ENCODE measurements around the gene COQ8A. TPM values are rescaled to one million over a fixed set of nuclear protein-coding genes. Genes with fewer than 3 reads are reported as not detected.

COQ8A gene
- polyA plus RNA-seq, 1 of the 3 experiments (the other 2 are of a cell fraction) = 11.8 TPM

GRCh38 chr1:226894826-226895225 is 45.3 kb upstream of the COQ8A start:
- ChIA-PET POLR2A (interaction anchor here (1.2 kb wide), 1 partner anchor 17 kb away, joined by 4 read pairs; no protein-coding TSS in a partner anchor), CTCF (no interaction called here)
- Histone ChIP-seq H3K4me2 (no peak overlapping the region), H3K9me3 (no peaks in the 10 kb centered on the region), H3K4me3 (ENCODE audit: low read depth in 2 of 2, low read length in 1 of 2) (no peak overlapping the region), H4K20me1 (ENCODE audit: insufficient read depth) (no peaks in the 10 kb centered on the region), H3K27me3 (ENCODE audit: insufficient read depth) (no peaks in the 10 kb centered on the region), H3K27ac (ENCODE audit: low read depth in 2 of 2, low read length in 1 of 2) (no peak overlapping the region), H3K9ac (no peak overlapping the region), H3F3A (replicated peaks; ENCODE audit: insufficient read depth) (no peaks in the 10 kb centered on the region), H2AFZ (ENCODE audit: low read depth) (no peak overlapping the region), H3K9me2 (no peaks in the 10 kb centered on the region), H3K36me3 (replicated peaks in 1 of 2; ENCODE audit: control insufficient read depth in 1 of 2, insufficient read depth in 2 of 2, low read length in 1 of 2) (peaks cover 0 to 27% of the 10 kb centered on the region in 2 experiments), H3K4me1 (ENCODE audit: control insufficient read depth in 1 of 2, insufficient read depth in 2 of 2, low read depth in 1 of 2, low read length in 1 of 2) (no peaks in the 10 kb centered on the region), H3K79me2 (ENCODE audit: insufficient read depth) (no peaks in the 10 kb centered on the region)
- no peak for DNase-seq
- TF ChIP-seq USF1 (IDR thresholded peaks at IDR 0.05; ENCODE audit: borderline replicate concordance, low read depth) (no peak), FOSL2 (IDR thresholded peaks at IDR 0.05; ENCODE audit: borderline replicate concordance, low read depth) (no peak), ELF1 (IDR thresholded peaks at IDR 0.05) (no peak), RCOR1 (IDR thresholded peaks at IDR 0.05; ENCODE audit: low read length) (no peak), EP300 (IDR thresholded peaks at IDR 0.05; ENCODE audit: borderline replicate concordance in 1 of 2, low read depth in 1 of 2, low read length in 1 of 2) (no peak), SMC3 (IDR thresholded peaks at IDR 0.05; ENCODE audit: low read depth, low read length) (no peak), FOXJ3 (CRISPR knock-in tag; IDR thresholded peaks at IDR 0.05) (no peak), CHD2 (IDR thresholded peaks at IDR 0.05; ENCODE audit: low read length, partially characterized antibody) (no peak), IRF3 (IDR thresholded peaks at IDR 0.05; ENCODE audit: low read depth, low read length) (no peak), MXI1 (IDR thresholded peaks at IDR 0.05; ENCODE audit: low read depth, low read length) (no peak), RXRA (IDR thresholded peaks at IDR 0.05; ENCODE audit: borderline replicate concordance, low read depth) (no peak), NRF1 (IDR thresholded peaks at IDR 0.05; ENCODE audit: low read depth, low read length) (no peak), MAX (IDR thresholded peaks at IDR 0.05; ENCODE audit: low read depth) (no peak), FOXM1 (IDR thresholded peaks at IDR 0.05; ENCODE audit: low read depth) (no peak), SIN3A (IDR thresholded peaks at IDR 0.05; ENCODE audit: borderline replicate concordance, low read depth, low read length) (no peak)
- WGBS (ENCODE audit: low lambda C conversion rate) = 100% methylated on average over 2 of the region's 3 CpGs

DNA sequence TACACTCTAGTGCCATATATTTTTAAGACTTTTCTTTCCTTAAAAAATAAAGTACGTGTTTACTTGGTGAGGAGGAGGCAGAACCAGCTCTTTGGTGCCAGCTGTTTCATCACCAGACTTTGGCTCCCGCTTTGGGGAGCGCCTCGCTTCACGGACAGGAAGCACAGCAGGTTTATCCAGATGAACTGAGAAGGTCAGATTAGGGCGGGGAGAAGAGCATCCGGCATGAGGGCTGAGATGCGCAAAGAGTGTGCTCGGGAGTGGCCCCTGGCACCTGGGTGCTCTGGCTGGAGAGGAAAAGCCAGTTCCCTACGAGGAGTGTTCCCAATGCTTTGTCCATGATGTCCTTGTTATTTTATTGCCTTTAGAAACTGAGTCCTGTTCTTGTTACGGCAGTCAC is 44.5 kb upstream of the COQ8A start:
- H3K9me3 ChIP-seq = no peaks in the 10 kb centered on the region
- H3K4me2 ChIP-seq = no peak overlapping the region
- no peak for DNase-seq
- no peak overlapping the region for H3K27ac ChIP-seq (ENCODE audit: low read depth in 2 of 2, low read length in 1 of 2)
- H3K9ac ChIP-seq = no peak overlapping the region
- H4K20me1 ChIP-seq (ENCODE audit: insufficient read depth) = no peaks in the 10 kb centered on the region
- H3K4me1 ChIP-seq (ENCODE audit: control insufficient read depth in 1 of 2, insufficient read depth in 2 of 2, low read depth in 1 of 2, low read length in 1 of 2) = no peaks in the 10 kb centered on the region
- H3K4me3 ChIP-seq (ENCODE audit: low read depth in 2 of 2, low read length in 1 of 2) = no peak overlapping the region
- POLR2A ChIA-PET = no interaction called here
- H2AFZ ChIP-seq (ENCODE audit: low read depth) = no peak overlapping the region
- H3K79me2 ChIP-seq (ENCODE audit: insufficient read depth) = no peaks in the 10 kb centered on the region
- H3F3A ChIP-seq (replicated peaks; ENCODE audit: insufficient read depth) = no peaks in the 10 kb centered on the region
- H3K9me2 ChIP-seq = no peaks in the 10 kb centered on the region
- 90% methylated on average over 11 of the region's 11 CpGs for WGBS (ENCODE audit: low lambda C conversion rate)
- H3K36me3 ChIP-seq (replicated peaks in 1 of 2; ENCODE audit: control insufficient read depth in 1 of 2, insufficient read depth in 2 of 2, low read length in 1 of 2) = peaks cover 0 to 19% of the 10 kb centered on the region in 2 experiments
- no peaks in the 10 kb centered on the region for H3K27me3 ChIP-seq (ENCODE audit: insufficient read depth)
- CTCF ChIA-PET = interaction anchor here (1.4 kb wide), 1 partner anchor 16 kb away, joined by 3 read pairs; no protein-coding TSS in a partner anchor
- TF ChIP-seq IRF3 (IDR thresholded peaks at IDR 0.05; ENCODE audit: low read depth, low read length) (no peak), TCF12 (IDR thresholded peaks at IDR 0.05) (no peak), NFIC (IDR thresholded peaks at IDR 0.05; ENCODE audit: borderline replicate concordance) (no peak), GATA2 (CRISPR knock-in tag; IDR thresholded peaks at IDR 0.05) (no peak), MXI1 (IDR thresholded peaks at IDR 0.05; ENCODE audit: low read depth, low read length) (no peak), MEF2A (IDR thresholded peaks at IDR 0.05; ENCODE audit: borderline replicate concordance, low read depth) (no peak), NRF1 (IDR thresholded peaks at IDR 0.05; ENCODE audit: low read depth, low read length) (no peak), EP300 (IDR thresholded peaks at IDR 0.05; ENCODE audit: borderline replicate concordance in 1 of 2, low read depth in 1 of 2, low read length in 1 of 2) (no peak), ELF1 (IDR thresholded peaks at IDR 0.05) (no peak), SIN3A (IDR thresholded peaks at IDR 0.05; ENCODE audit: borderline replicate concordance, low read depth, low read length) (no peak), EZH2phosphoT487 (IDR thresholded peaks at IDR 0.05; ENCODE audit: borderline replicate concordance, low read depth) (no peak)
- TF ChIP-seq, protein P1, sequence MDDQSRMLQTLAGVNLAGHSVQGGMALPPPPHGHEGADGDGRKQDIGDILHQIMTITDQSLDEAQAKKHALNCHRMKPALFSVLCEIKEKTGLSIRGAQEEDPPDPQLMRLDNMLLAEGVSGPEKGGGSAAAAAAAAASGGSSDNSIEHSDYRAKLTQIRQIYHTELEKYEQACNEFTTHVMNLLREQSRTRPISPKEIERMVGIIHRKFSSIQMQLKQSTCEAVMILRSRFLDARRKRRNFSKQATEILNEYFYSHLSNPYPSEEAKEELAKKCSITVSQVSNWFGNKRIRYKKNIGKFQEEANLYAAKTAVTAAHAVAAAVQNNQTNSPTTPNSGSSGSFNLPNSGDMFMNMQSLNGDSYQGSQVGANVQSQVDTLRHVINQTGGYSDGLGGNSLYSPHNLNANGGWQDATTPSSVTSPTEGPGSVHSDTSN (IDR thresholded peaks at IDR 0.05) = no peak
- TF ChIP-seq, protein P2, sequence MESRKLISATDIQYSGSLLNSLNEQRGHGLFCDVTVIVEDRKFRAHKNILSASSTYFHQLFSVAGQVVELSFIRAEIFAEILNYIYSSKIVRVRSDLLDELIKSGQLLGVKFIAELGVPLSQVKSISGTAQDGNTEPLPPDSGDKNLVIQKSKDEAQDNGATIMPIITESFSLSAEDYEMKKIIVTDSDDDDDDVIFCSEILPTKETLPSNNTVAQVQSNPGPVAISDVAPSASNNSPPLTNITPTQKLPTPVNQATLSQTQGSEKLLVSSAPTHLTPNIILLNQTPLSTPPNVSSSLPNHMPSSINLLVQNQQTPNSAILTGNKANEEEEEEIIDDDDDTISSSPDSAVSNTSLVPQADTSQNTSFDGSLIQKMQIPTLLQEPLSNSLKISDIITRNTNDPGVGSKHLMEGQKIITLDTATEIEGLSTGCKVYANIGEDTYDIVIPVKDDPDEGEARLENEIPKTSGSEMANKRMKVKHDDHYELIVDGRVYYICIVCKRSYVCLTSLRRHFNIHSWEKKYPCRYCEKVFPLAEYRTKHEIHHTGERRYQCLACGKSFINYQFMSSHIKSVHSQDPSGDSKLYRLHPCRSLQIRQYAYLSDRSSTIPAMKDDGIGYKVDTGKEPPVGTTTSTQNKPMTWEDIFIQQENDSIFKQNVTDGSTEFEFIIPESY (IDR thresholded peaks at IDR 0.05; ENCODE audit: borderline replicate concordance, low read depth) = no peak
